HCT116 (cell line): Measurements from ENCODE around the gene SF3B5. TPM values are rescaled to one million over a fixed set of nuclear protein-coding genes. Genes with fewer than 3 reads are reported as not detected.

Experiments used
- ATAC-seq: fragments of 200-7000 bp; cut with Tn5 transposase; 2 replicates; pipeline ENCODE4 v1.9.1; 2020; ENCODE audit warnings: mild to moderate bottlenecking, moderate library complexity
- BruUV-seq: library from RNA; stranded (reverse); fragments of 400-500 nt; replicated peaks from 2 replicates; lab custom pipeline; 2021; lab: Mats Ljungman, UMichigan
- CTCF ChIA-PET: fragments of 300-600 bp; sonication (Branson Sonifier 250); formaldehyde crosslinking; loops from one replicate; lab custom pipeline; 2021; ENCODE audit warnings: antibody characterized with exemption; lab: Charles Lee
- POLR2A ChIA-PET: fragments of 300-600, 350-600 bp; sonication (Branson Sonifier 250); formaldehyde crosslinking; loops from one replicate; lab custom pipeline; 2021; ENCODE audit warnings: antibody characterized with exemption; lab: Charles Lee
- RAD21 ChIA-PET, 2 experiments: fragments of 300-600 bp; sonication (Branson Sonifier 250); formaldehyde crosslinking; loops; one replicate each; lab custom pipeline; 2023; ENCODE audit warnings: low total read pairs in 2 of 2; ENCODE audit not compliant: uncharacterized antibody in 2 of 2, unreplicated experiment in 2 of 2, low non-redundant PET in 1 of 2; lab: Charles Lee
- DNase-seq: peaks from one replicate; pipeline ENCODE4 v3.0.0-alpha.2; 2010; ENCODE audit warnings: low read depth, low spot score
- H2AFZ ChIP-seq: fragments of 200-600 bp; shearing (Covaris generic), sonication (generic); 2 replicates; pipeline ENCODE4 v1.6.1; 2017; ENCODE audit warnings: low read depth, mixed run types, mixed read lengths, antibody characterized with exemption, low read length; ENCODE audit not compliant: poor library complexity, severe bottlenecking
- H3K27ac ChIP-seq: 2 replicates; pipeline ENCODE4 v1.5.1; 2012; ENCODE audit warnings: low read depth, low read length
- H3K27me3 ChIP-seq: fragments of 200-600 bp; sonication (generic); 2 replicates; pipeline ENCODE4 v1.6.1; 2016; ENCODE audit warnings: mixed run types, low read length, mixed read lengths; ENCODE audit not compliant: insufficient read depth
- H3K36me3 ChIP-seq, 2 experiments: fragments of 200-500 bp in 1 of 2; fragments of 200-600 bp in 1 of 2; sonication (Bioruptor generic) in 1 of 2; sonication (generic) in 1 of 2; 2 replicates each; pipeline versions ENCODE4 v1.5.1 to v1.6.1; 2014 to 2016; ENCODE audit warnings: low read length in 2 of 2, inconsistent platforms in 1 of 2, mixed read lengths in 1 of 2, mixed run types in 1 of 2; ENCODE audit not compliant: insufficient read depth in 2 of 2, control insufficient read depth in 1 of 2
- H3K4me1 ChIP-seq, 2 experiments: fragments of 200-600 bp in 1 of 2; sonication (generic) in 1 of 2; 2 replicates each; pipeline versions ENCODE4 v1.5.1 to v1.6.1; 2012 to 2017; ENCODE audit warnings: low read length in 2 of 2, inconsistent platforms in 1 of 2, mild to moderate bottlenecking in 1 of 2, mixed read lengths in 1 of 2, mixed run types in 1 of 2, moderate library complexity in 1 of 2; ENCODE audit not compliant: insufficient read depth in 2 of 2, control insufficient read depth in 1 of 2
- H3K4me2 ChIP-seq: fragments of 200-600 bp; sonication (generic); 2 replicates; pipeline ENCODE4 v1.6.1; 2017; ENCODE audit warnings: mixed run types, low read length, mixed read lengths
- H3K4me3 ChIP-seq, 2 experiments: fragments of 200-600 bp in 1 of 2; sonication (generic) in 1 of 2; replicated peaks in 1 of 2; 2 replicates each; pipeline ENCODE4 v1.5.1; 2011 to 2016; ENCODE audit warnings: low read length in 2 of 2, control low read depth in 1 of 2, low read depth in 1 of 2, mild to moderate bottlenecking in 1 of 2, mixed read lengths in 1 of 2, mixed run types in 1 of 2
- H3K79me2 ChIP-seq: fragments of 200-600 bp; sonication (generic); 2 replicates; pipeline ENCODE4 v1.6.1; 2017; ENCODE audit warnings: mild to moderate bottlenecking, mixed run types, low read length, moderate library complexity, mixed read lengths; ENCODE audit not compliant: insufficient read depth
- H3K9ac ChIP-seq: fragments of 200-600 bp; sonication (generic); 2 replicates; pipeline ENCODE4 v1.6.1; 2016; ENCODE audit warnings: low read length, mixed read lengths
- H3K9me2 ChIP-seq: fragments of 200-600 bp; sonication (generic), shearing (Covaris generic); 2 replicates; pipeline ENCODE4 v1.6.1; 2017; ENCODE audit warnings: mixed run types, mild to moderate bottlenecking, moderate library complexity; ENCODE audit not compliant: insufficient read depth
- H3K9me3 ChIP-seq, 2 experiments: fragments of 200-500 bp in 1 of 2; fragments of 200-600 bp in 1 of 2; sonication (Bioruptor generic) in 1 of 2; sonication (generic) in 1 of 2; 2 replicates each; pipeline ENCODE4 v1.6.1; 2014 to 2017; ENCODE audit warnings: low read length in 2 of 2, mixed read lengths in 2 of 2, inconsistent platforms in 1 of 2, low read depth in 1 of 2, mild to moderate bottlenecking in 1 of 2, mixed run types in 1 of 2, moderate library complexity in 1 of 2; ENCODE audit not compliant: control insufficient read depth in 1 of 2, insufficient read depth in 1 of 2
- H4K20me1 ChIP-seq: fragments of 200-600 bp; sonication (generic), shearing (Covaris generic); 2 replicates; pipeline ENCODE4 v1.6.1; 2017; ENCODE audit warnings: mixed run types, mild to moderate bottlenecking, moderate library complexity; ENCODE audit not compliant: insufficient read depth
- ATF3 ChIP-seq: IDR thresholded peaks from 2 replicates; pipeline ENCODE4 v1.6.1; 2012
- CBX3 ChIP-seq: IDR thresholded peaks from 2 replicates; pipeline ENCODE4 v1.6.1; 2012; ENCODE audit warnings: low read depth
- EZH2 ChIP-seq: fragments of 200-600 bp; sonication (generic); IDR thresholded peaks from 2 replicates; pipeline ENCODE4 v1.6.1; 2017; ENCODE audit warnings: antibody characterized with exemption, mixed run types
- EZH2phosphoT487 ChIP-seq: fragments of 200-600 bp; IDR thresholded peaks from 2 replicates; pipeline ENCODE4 v1.6.1; 2018; ENCODE audit warnings: antibody characterized with exemption, borderline replicate concordance
- JUND ChIP-seq: IDR thresholded peaks from 2 replicates; pipeline ENCODE4 v1.6.1; 2012
- MAX ChIP-seq: IDR thresholded peaks from 2 replicates; pipeline ENCODE4 v1.6.1; 2012
- POLR2A ChIP-seq: IDR thresholded peaks from 2 replicates; pipeline ENCODE4 v1.7.0; 2011; ENCODE audit warnings: borderline replicate concordance; ENCODE audit not compliant: insufficient read depth, insufficient read length; ENCODE audit errors: extremely low read depth
- POLR2AphosphoS5 ChIP-seq: IDR thresholded peaks from 2 replicates; pipeline ENCODE4 v1.6.1; 2011; ENCODE audit warnings: mild to moderate bottlenecking, low read depth, low read length, moderate library complexity
- RAD21 ChIP-seq: IDR thresholded peaks from 2 replicates; pipeline ENCODE4 v1.6.1; 2012; ENCODE audit warnings: low read depth, mild to moderate bottlenecking
- REST ChIP-seq: IDR thresholded peaks from 2 replicates; pipeline ENCODE4 v1.6.1; 2012; ENCODE audit warnings: low read depth
- SP1 ChIP-seq: IDR thresholded peaks from 2 replicates; pipeline ENCODE4 v1.6.1; 2012; ENCODE audit warnings: low read depth
- YY1 ChIP-seq: IDR thresholded peaks from 2 replicates; pipeline ENCODE4 v1.6.1; 2011; ENCODE audit warnings: low read length, low read depth, moderate library complexity, mild to moderate bottlenecking; ENCODE audit not compliant: insufficient replicate concordance; ENCODE audit errors: extremely low read depth
- ZFX ChIP-seq: fragments of 450-650 bp; IDR thresholded peaks from 2 replicates; pipeline ENCODE4 v1.6.1; 2017
- ZNF274 ChIP-seq: fragments of 200-500 bp; sonication (Bioruptor generic); IDR thresholded peaks from 2 replicates; pipeline ENCODE4 v1.6.1; 2014; ENCODE audit warnings: mild to moderate bottlenecking, low read depth, low read length, inconsistent platforms
- intact Hi-C: fragments of 100-400 bp; cut with micrococcal nuclease; formaldehyde crosslinking; loops from 2 replicates; pipeline ENCODE4 v1.10.0; 2022
- total RNA-seq: library from RNA; stranded (reverse); gene quantifications from one replicate; pipeline ENCODE4 v1.2.1, GENCODE V29; 2021; ENCODE audit not compliant: unreplicated experiment

Gene SF3B5
- total RNA-seq, 1 experiment from 2014 or later, result 173 TPM

GRCh38 chr6:144144996-144145395, 49.6 kb upstream of the SF3B5 start:
- Histone ChIP-seq H3K79me2 (no peaks in the 10 kb centered on the region), H3K4me3 (no peak overlapping the region), H3K27ac (no peak overlapping the region), H3K9ac (no peak overlapping the region), H2AFZ (no peak overlapping the region), H3K36me3 (no peaks in the 10 kb centered on the region), H3K9me2 (no peaks in the 10 kb centered on the region), H3K4me1 (peaks cover 0 to 8% of the 10 kb centered on the region in 2 experiments; a peak in 1 of 4 replicates), H3K27me3 (no peaks in the 10 kb centered on the region), H3K4me2 (no peak overlapping the region), H4K20me1 (no peaks in the 10 kb centered on the region), H3K9me3 (no peaks in the 10 kb centered on the region)
- intact Hi-C loops, result no loop called here
- TF ChIP-seq CBX3 (no peak), REST (no peak), EZH2phosphoT487 (no peak)
- ChIA-PET RAD21 (no interaction called here), POLR2A (no interaction called here), CTCF (no interaction called here)
- BruUV-seq, result no TSS peak
- DNase-seq, result no peak
- ATAC-seq, result no peak

- no peak overlapping the region for H3K4me2 ChIP-seq
- H3K27me3 ChIP-seq, result no peaks in the 10 kb centered on the region
- H3K36me3 ChIP-seq, result no peaks in the 10 kb centered on the region
- intact Hi-C loops, result no loop called here
- H4K20me1 ChIP-seq, result no peaks in the 10 kb centered on the region
- no peaks in the 10 kb centered on the region for H3K9me3 ChIP-seq
- no peaks in the 10 kb centered on the region for H3K79me2 ChIP-seq
- POLR2A ChIA-PET, result no interaction called here
- CTCF ChIA-PET, result interaction anchor here (0.8 kb wide), 1 partner anchor 204 kb away, joined by 3 read pairs; no protein-coding TSS in a partner anchor
- no peak for DNase-seq
- ATAC-seq, result no peak
- H2AFZ ChIP-seq, result no peak overlapping the region
- H3K9ac ChIP-seq, result no peak overlapping the region
- no peak overlapping the region for H3K27ac ChIP-seq
- no TSS peak for BruUV-seq
- no peak overlapping the region for H3K4me3 ChIP-seq
- no peaks in the 10 kb centered on the region for H3K4me1 ChIP-seq
- H3K9me2 ChIP-seq, result no peaks in the 10 kb centered on the region
- RAD21 ChIA-PET, result no interaction called here
- TF ChIP-seq ZNF274 (no peak), EZH2 (no peak), REST (no peak), POLR2AphosphoS5 (no peak), EZH2phosphoT487 (no peak), CBX3 (no peak), SP1 (no peak), YY1 (no peak), RAD21 (no peak), ATF3 (no peak), ZFX (no peak), POLR2A (no peak), JUND (no peak), MAX (no peak)
Measured at GRCh38 chr6:144143878-144144277, 48.5 kb upstream of the SF3B5 start.
